Measurements from ENCODE around the gene COG6. TPM values are rescaled to one million over a fixed set of nuclear protein-coding genes. Genes with fewer than 3 reads are reported as not detected.

Gene COG6
- total RNA-seq, 1 donor from 2014 or later = 67.0 TPM

GRCh38 chr13:39656325-39656677 lies 839 bp downstream of the COG6 start:
- DNase-seq (ENCODE audit: low read depth) (peak; percentile 6), FAIRE-seq (no peak)
- Histone ChIP-seq H3K79me2 (ENCODE audit: insufficient read depth, low read length) (peaks cover 32% of the 10 kb centered on the region), H2AFZ (ENCODE audit: low read depth, low read length) (peak overlapping the region; percentile 95), H3K4me3 (ENCODE audit: insufficient read depth, low read depth, low read length) (peak overlapping the region; percentile 91), H4K20me1 (ENCODE audit: insufficient read depth, low read length) (peaks cover 5% of the 10 kb centered on the region), H3K4me2 (ENCODE audit: low read length) (peak overlapping the region; percentile 97), H3K9me3 (ENCODE audit: insufficient read depth, low read depth, low read length) (no peaks in the 10 kb centered on the region), H3K9ac (ENCODE audit: low read length) (peak overlapping the region; percentile 84), H3K4me1 (ENCODE audit: insufficient read depth, low read length) (no peaks in the 10 kb centered on the region), H3K36me3 (ENCODE audit: insufficient read depth, low read length) (peaks cover 5% of the 10 kb centered on the region), H3K27ac (ENCODE audit: low read depth, low read length) (no peak overlapping the region), H3K27me3 (ENCODE audit: insufficient read depth, low read length) (no peaks in the 10 kb centered on the region)
- Mint-ChIP-seq H3K27me3 (ENCODE audit: low read depth, unreplicated experiment) (no peaks in the 10 kb centered on the region), H3K4me1 (ENCODE audit: low read depth, unreplicated experiment) (peaks cover 3% of the 10 kb centered on the region), H3K4me3 (ENCODE audit: unreplicated experiment) (peak overlapping the region; percentile 99), H3K9me3 (ENCODE audit: unreplicated experiment) (no peaks in the 10 kb centered on the region), H3K36me3 (ENCODE audit: low read depth, unreplicated experiment) (peaks cover 3% of the 10 kb centered on the region), H3K27ac (ENCODE audit: unreplicated experiment) (peak overlapping the region; percentile 88)
- TF ChIP-seq CTCF (IDR thresholded peaks at IDR 0.05; ENCODE audit: insufficient read depth, low read depth, low read length) (no peak), EZH2 (IDR thresholded peaks at IDR 0.05; ENCODE audit: insufficient read depth, low read length) (no peak)

GRCh38 chr13:39663508-39663907 lies 8.0 kb downstream of the COG6 start:
- Histone ChIP-seq H3K4me3 (ENCODE audit: insufficient read depth, low read depth, low read length) (no peak overlapping the region), H3K27ac (ENCODE audit: low read depth, low read length) (no peak overlapping the region), H3K36me3 (ENCODE audit: insufficient read depth, low read length) (peaks cover 13% of the 10 kb centered on the region), H3K4me1 (ENCODE audit: insufficient read depth, low read length) (no peaks in the 10 kb centered on the region), H2AFZ (ENCODE audit: low read depth, low read length) (no peak overlapping the region), H3K4me2 (ENCODE audit: low read length) (no peak overlapping the region), H4K20me1 (ENCODE audit: insufficient read depth, low read length) (no peaks in the 10 kb centered on the region), H3K79me2 (ENCODE audit: insufficient read depth, low read length) (peaks cover 5% of the 10 kb centered on the region), H3K9ac (ENCODE audit: low read length) (no peak overlapping the region), H3K9me3 (ENCODE audit: insufficient read depth, low read depth, low read length) (no peaks in the 10 kb centered on the region), H3K27me3 (ENCODE audit: insufficient read depth, low read length) (no peaks in the 10 kb centered on the region)
- Mint-ChIP-seq H3K27ac (ENCODE audit: unreplicated experiment) (no peak overlapping the region), H3K4me3 (ENCODE audit: unreplicated experiment) (no peak overlapping the region), H3K4me1 (ENCODE audit: low read depth, unreplicated experiment) (no peaks in the 10 kb centered on the region), H3K36me3 (ENCODE audit: low read depth, unreplicated experiment) (peaks cover 4% of the 10 kb centered on the region), H3K9me3 (ENCODE audit: unreplicated experiment) (no peaks in the 10 kb centered on the region), H3K27me3 (ENCODE audit: low read depth, unreplicated experiment) (no peaks in the 10 kb centered on the region)
- DNase-seq (ENCODE audit: low read depth) (no peak), FAIRE-seq (no peak)
- no peak for TF ChIP-seq CTCF (IDR thresholded peaks at IDR 0.05; ENCODE audit: insufficient read depth, low read depth, low read length)
- TF ChIP-seq EZH2 (IDR thresholded peaks at IDR 0.05; ENCODE audit: insufficient read depth, low read length) = no peak

- Histone ChIP-seq H3K4me2 (ENCODE audit: low read length) (no peak overlapping the region), H4K20me1 (ENCODE audit: insufficient read depth, low read length) (no peaks in the 10 kb centered on the region), H2AFZ (ENCODE audit: low read depth, low read length) (no peak overlapping the region), H3K27ac (ENCODE audit: low read depth, low read length) (no peak overlapping the region), H3K79me2 (ENCODE audit: insufficient read depth, low read length) (peaks cover 2% of the 10 kb centered on the region), H3K4me1 (ENCODE audit: insufficient read depth, low read length) (no peaks in the 10 kb centered on the region), H3K4me3 (ENCODE audit: insufficient read depth, low read depth, low read length) (no peak overlapping the region), H3K9me3 (ENCODE audit: insufficient read depth, low read depth, low read length) (no peaks in the 10 kb centered on the region), H3K36me3 (ENCODE audit: insufficient read depth, low read length) (peaks cover 13% of the 10 kb centered on the region), H3K27me3 (ENCODE audit: insufficient read depth, low read length) (no peaks in the 10 kb centered on the region), H3K9ac (ENCODE audit: low read length) (no peak overlapping the region)
- DNase-seq (ENCODE audit: low read depth) (no peak), FAIRE-seq (no peak)
- H3K27ac Mint-ChIP-seq (ENCODE audit: unreplicated experiment) = no peak overlapping the region
- no peaks in the 10 kb centered on the region for H3K27me3 Mint-ChIP-seq (ENCODE audit: low read depth, unreplicated experiment)
- no peaks in the 10 kb centered on the region for H3K9me3 Mint-ChIP-seq (ENCODE audit: unreplicated experiment)
- no peak overlapping the region for H3K4me3 Mint-ChIP-seq (ENCODE audit: unreplicated experiment)
- H3K36me3 Mint-ChIP-seq (ENCODE audit: low read depth, unreplicated experiment) = peaks cover 4% of the 10 kb centered on the region
- no peaks in the 10 kb centered on the region for H3K4me1 Mint-ChIP-seq (ENCODE audit: low read depth, unreplicated experiment)
- TF ChIP-seq CTCF (IDR thresholded peaks at IDR 0.05; ENCODE audit: insufficient read depth, low read depth, low read length) = no peak
- TF ChIP-seq EZH2 (IDR thresholded peaks at IDR 0.05; ENCODE audit: insufficient read depth, low read length) = no peak
Observed at GRCh38 chr13:39663958-39664357, 8.5 kb downstream of the COG6 start.

Data from astrocyte (in vitro differentiated cells and primary cell).